HCT116 (cell line): ENCODE data around the gene ZBTB7B.

Source experiments
- EZH2phosphoT487 ChIP-seq: fragments of 200-600 bp; IDR thresholded peaks from 2 replicates; pipeline ENCODE4 v1.6.1; 2018; ENCODE audit warnings: antibody characterized with exemption, borderline replicate concordance
- POLR2AphosphoS5 ChIP-seq: IDR thresholded peaks from 2 replicates; pipeline ENCODE4 v1.6.1; 2011; ENCODE audit warnings: mild to moderate bottlenecking, low read depth, low read length, moderate library complexity

DNA sequence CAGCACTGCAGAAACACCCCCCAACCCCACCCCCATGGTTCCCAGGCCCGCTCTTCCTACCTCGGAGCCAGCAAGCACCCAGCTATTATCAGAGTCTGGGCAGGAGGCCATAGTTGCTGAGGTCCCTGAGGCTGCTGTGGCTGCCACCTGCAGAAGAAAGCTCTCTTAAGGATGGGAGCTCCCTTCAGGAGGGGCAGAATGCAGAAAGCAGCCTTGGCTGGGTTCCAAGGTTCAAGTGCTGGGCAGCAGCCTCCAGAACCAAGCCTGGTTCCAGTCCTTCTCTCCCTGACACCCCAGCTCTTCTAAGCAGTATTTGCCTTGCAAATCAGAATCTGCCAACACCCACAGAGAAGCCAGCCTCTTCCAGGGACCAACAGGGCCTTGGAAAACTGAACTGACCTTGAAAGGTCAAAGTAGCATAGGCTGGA lies 49.0 kb upstream of the ZBTB7B start:
- TF ChIP-seq POLR2AphosphoS5 (no peak), EZH2phosphoT487 (no peak)
